Activated CD4-positive, alpha-beta T cell treated with anti-CD3 and anti-CD28 coated beads, Interleukin-2, amount 10 ng/mL, durations not matched to agents 7 days and 5 days (primary cell): Measurements from ENCODE around the gene ZACN. TPM values are rescaled to one million over a fixed set of nuclear protein-coding genes. Genes with fewer than 3 reads are reported as not detected.
A peak's percentile ranks its signal among the peaks of the same experiment; 100 is the strongest.

Experiments
- microRNA-seq: library from miRNA; unstranded; fragments of <30 nt; microRNA quantifications from one replicate; pipeline ENCODE4 v1.2.0, GENCODE V29; 2021; ENCODE audit warnings: borderline microRNAs expressed, borderline replicate concordance
- total RNA-seq, 2 experiments: library from RNA; stranded (reverse); gene quantifications; one replicate each; pipeline ENCODE4 v1.2.3, GENCODE V29; 2021

Gene ZACN
- total RNA-seq, 2 experiments from 2014 or later: 0.27 TPM; not detected in 1

Small RNAs within 50 kb of the gene (microRNA-seq; reads per million reads assigned to microRNA genes)
- 2.1 reads per million, percentile 5 among the genes with 10 or more reads in this experiment for gene MIR6868

Other genes with a start within 250 kb of the ZACN start
- gene UNC13D, start 234.8 kb upstream of the ZACN start, total RNA-seq: 100 to 1,000 TPM; 161 to 182 TPM
- 10 to 100 TPM; 76.8 to 83.5 TPM for gene WBP2, start 223.8 kb upstream of the ZACN start, total RNA-seq
- gene TRIM47, start 200.6 kb upstream of the ZACN start, total RNA-seq: 10 to 100 TPM; 33.9 to 43.4 TPM
- 10 to 100 TPM; 26.5 to 28.7 TPM for gene TRIM65, start 182.2 kb upstream of the ZACN start, total RNA-seq
- gene MRPL38, start 174.3 kb upstream of the ZACN start, total RNA-seq: 10 to 100 TPM; 95.9 to 97.5 TPM
- 10 to 100 TPM; 21.7 to 23.5 TPM for gene FBF1, start 138.1 kb upstream of the ZACN start, total RNA-seq
- 10 to 100 TPM; 27.8 to 34.7 TPM for gene ACOX1, start 100.0 kb upstream of the ZACN start, total RNA-seq
- 10 to 100 TPM; 12.5 to 17.1 TPM for gene TEN1, start 99.9 kb upstream of the ZACN start, total RNA-seq
- 1 to 10 TPM; 6.9 to 7.1 TPM for gene CDK3, start 78.3 kb upstream of the ZACN start, total RNA-seq
- under 1 TPM; 0.02 to 0.05 TPM for gene EVPL, start 51.9 kb upstream of the ZACN start, total RNA-seq
- 10 to 100 TPM; 91.3 to 96.0 TPM for gene SRP68, start 6.7 kb upstream of the ZACN start, total RNA-seq
- gene GALR2, start 4.4 kb upstream of the ZACN start, total RNA-seq: under 1 TPM; 0.15 TPM
- 100 to 1,000 TPM; 140 to 147 TPM for gene EXOC7, start 24.6 kb downstream of the ZACN start, total RNA-seq
- under 1 TPM; 0.20 to 0.48 TPM for gene FOXJ1, start 62.1 kb downstream of the ZACN start, total RNA-seq
- gene RNF157, start 161.3 kb downstream of the ZACN start, total RNA-seq: 100 to 1,000 TPM; 121 to 129 TPM
- 100 to 1,000 TPM; 319 to 399 TPM for gene UBALD2, start 186.2 kb downstream of the ZACN start, total RNA-seq
- 1 to 10 TPM; 3.6 to 3.7 TPM for gene QRICH2, start 229.1 kb downstream of the ZACN start, total RNA-seq